Measurements from ENCODE around the gene TRIM4. TPM values are rescaled to one million over a fixed set of nuclear protein-coding genes. Genes with fewer than 3 reads are reported as not detected.
"Not testable (repeated sequence)": the region's sequence is repeated elsewhere in the genome, so short reads cannot be mapped to it uniquely, and the experiment has no call there.

Gene TRIM4
- total RNA-seq, 4 donors from 2014 or later: 20.9 to 43.3 (median 39.6) TPM

GRCh38 chr7:99881370-99881769 is 38.0 kb downstream of the TRIM4 start:
- H3K4me3 ChIP-seq: no peak overlapping the region
- no peak overlapping the region for H3K27ac ChIP-seq
- no peaks in the 10 kb centered on the region for H3K36me3 ChIP-seq
- TF ChIP-seq CTCF (IDR thresholded peaks at IDR 0.05): no peak
- TF ChIP-seq POLR2A (IDR thresholded peaks at IDR 0.05): no peak
- no peak for DNase-seq
- WGBS, 2 donors (ENCODE audit: low coverage in 1 of 2): 91 to 93% methylated on average over 4 of the region's 4 CpGs
- H3K27me3 ChIP-seq: no peaks in the 10 kb centered on the region
- intact Hi-C loops (cut with DNase I; ENCODE audit: low total_unique reads): loop anchor here (10.0 kb wide), 1 partner anchor 1383 kb away; no protein-coding TSS in a partner anchor
- no peaks in the 10 kb centered on the region for H3K9me3 ChIP-seq
- no peaks in the 10 kb centered on the region for H3K4me1 ChIP-seq
- in situ Hi-C loops (cut with MboI; ENCODE audit: low pct_ligation_motif_present in 1 of 4, low pct_unique_long_range_greater_than_20kb in 1 of 4, low sequenced_read_pairs in 3 of 4): no loop called here

DNA sequence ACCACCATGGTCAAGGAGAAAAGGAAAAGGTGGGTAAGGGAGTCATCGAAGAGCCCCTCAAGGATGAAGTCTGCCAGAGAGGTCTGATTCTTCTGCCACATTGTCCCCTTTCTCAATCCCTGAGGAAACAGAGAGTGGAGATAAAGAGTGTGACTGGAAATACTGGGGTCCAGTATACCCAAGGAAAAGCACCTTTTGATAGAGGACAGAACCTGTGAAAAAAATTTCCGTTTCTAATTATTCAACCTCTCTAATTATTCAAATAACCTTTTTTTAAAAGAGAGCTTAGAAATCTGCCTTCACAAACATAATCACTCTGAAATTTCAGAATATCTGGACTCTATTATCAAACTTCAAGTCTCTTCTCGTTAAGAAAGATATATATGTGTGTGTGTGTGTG is 42.4 kb downstream of the TRIM4 start, which contains the start of gene OR2AE1:
Gene OR2AE1, minus strand, starts transcription at position 101 of the 400 bp plus-strand sequence. Its CDS starts 0 bp downstream, at position 101.
- intact Hi-C loops (cut with DNase I; ENCODE audit: low total_unique reads): no loop called here
- H3K36me3 ChIP-seq: no peaks in the 10 kb centered on the region
- TF ChIP-seq EP300 (IDR thresholded peaks at IDR 0.05; ENCODE audit: low read depth) (no peak), CTCF (IDR thresholded peaks at IDR 0.05) (no peak), POLR2AphosphoS5 (IDR thresholded peaks at IDR 0.05) (no peak), POLR2A (IDR thresholded peaks at IDR 0.05) (no peak)
- DNase-seq: no peak
- in situ Hi-C loops (cut with MboI; ENCODE audit: low pct_ligation_motif_present in 1 of 4, low pct_unique_long_range_greater_than_20kb in 1 of 4, low sequenced_read_pairs in 3 of 4): no loop called here
- H3K4me3 ChIP-seq: no peak within 1 kb of the TSS
- no peak within 1 kb of the TSS for H3K27ac ChIP-seq
- no peaks in the 10 kb centered on the region for H3K4me1 ChIP-seq
- no peaks in the 10 kb centered on the region for H3K9me3 ChIP-seq
- WGBS, 2 donors (ENCODE audit: low coverage in 1 of 2): 82 to 92% methylated on average over 3 of the region's 3 CpGs
- no peaks in the 10 kb centered on the region for H3K27me3 ChIP-seq

DNA sequence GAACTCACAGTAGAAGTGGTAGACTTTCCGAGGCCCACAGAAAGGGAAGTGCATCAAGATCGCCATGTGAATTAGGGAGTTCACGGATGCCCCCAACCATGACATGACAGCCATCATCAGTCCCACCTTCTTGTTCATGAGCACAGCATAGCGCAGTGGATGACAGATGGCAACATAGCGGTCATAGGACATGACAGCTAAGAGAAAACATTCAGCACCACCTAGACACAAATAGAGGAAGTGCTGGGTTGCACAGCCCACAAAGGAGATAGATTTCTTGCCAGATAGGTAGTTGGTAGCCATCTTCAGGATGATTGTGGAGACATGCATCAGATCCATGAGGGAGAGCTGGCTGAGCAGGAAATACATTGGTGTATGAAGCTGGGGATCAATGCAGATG is 42.8 kb downstream of the TRIM4 start:
- no peaks in the 10 kb centered on the region for H3K27me3 ChIP-seq
- intact Hi-C loops (cut with DNase I; ENCODE audit: low total_unique reads) (no loop called here), in situ Hi-C loops (cut with MboI; ENCODE audit: low pct_ligation_motif_present in 1 of 4, low pct_unique_long_range_greater_than_20kb in 1 of 4, low sequenced_read_pairs in 3 of 4) (no loop called here)
- H3K9me3 ChIP-seq: no peaks in the 10 kb centered on the region
- no peaks in the 10 kb centered on the region for H3K4me1 ChIP-seq
- H3K27ac ChIP-seq: no peak overlapping the region
- DNase-seq: no peak
- TF ChIP-seq POLR2AphosphoS5 (IDR thresholded peaks at IDR 0.05) (no peak), EP300 (IDR thresholded peaks at IDR 0.05; ENCODE audit: low read depth) (no peak), CTCF (IDR thresholded peaks at IDR 0.05) (no peak), POLR2A (IDR thresholded peaks at IDR 0.05) (no peak)
- 89% methylated on average over 5 of the region's 5 CpGs; no CpG with 5 or more reads in 1 of the 2 donors for WGBS, 2 donors (ENCODE audit: low coverage in 1 of 2)
- no peak overlapping the region for H3K4me3 ChIP-seq
- no peaks in the 10 kb centered on the region for H3K36me3 ChIP-seq

DNA sequence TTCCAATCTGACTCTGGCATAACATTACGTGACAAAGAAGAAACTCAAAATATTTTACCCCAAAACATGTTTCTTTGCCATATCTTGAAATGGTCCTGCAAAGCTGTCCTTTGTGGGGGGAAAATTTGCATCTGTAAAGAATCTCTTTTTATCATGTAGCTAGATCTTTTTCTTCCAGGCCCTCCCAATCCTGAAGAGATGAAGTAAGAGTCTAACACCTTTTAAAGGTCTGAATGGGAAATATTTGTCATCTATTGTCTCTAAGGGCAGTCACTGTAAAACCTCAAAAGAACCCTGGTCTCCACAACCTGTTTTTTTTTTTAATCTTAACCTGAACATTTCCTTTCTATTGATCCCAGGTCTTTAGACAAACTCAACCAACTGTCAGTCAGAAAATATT is 51.1 kb downstream of the TRIM4 start:
- Histone ChIP-seq H3K4me1 (no peaks in the 10 kb centered on the region), H3K4me3 (no peak overlapping the region), H3K27me3 (peaks cover 4% of the 10 kb centered on the region), H3K9me3 (no peaks in the 10 kb centered on the region), H3K36me3 (no peaks in the 10 kb centered on the region), H3K27ac (no peak overlapping the region)
- intact Hi-C loops (cut with DNase I; ENCODE audit: low total_unique reads): no loop called here
- 87 to 89% methylated on average over 1 of the region's 1 CpG for WGBS, 2 donors (ENCODE audit: low coverage in 1 of 2)
- in situ Hi-C loops (cut with MboI; ENCODE audit: low pct_ligation_motif_present in 1 of 4, low pct_unique_long_range_greater_than_20kb in 1 of 4, low sequenced_read_pairs in 3 of 4): no loop called here
- no peak for DNase-seq
- TF ChIP-seq POLR2AphosphoS5 (IDR thresholded peaks at IDR 0.05) (no peak), EP300 (IDR thresholded peaks at IDR 0.05; ENCODE audit: low read depth) (no peak), POLR2A (IDR thresholded peaks at IDR 0.05) (no peak), CTCF (IDR thresholded peaks at IDR 0.05) (no peak)

- H3K4me3 ChIP-seq; H3K27ac ChIP-seq; in situ Hi-C loops (cut with MboI; ENCODE audit: low pct_ligation_motif_present in 1 of 4, low pct_unique_long_range_greater_than_20kb in 1 of 4, low sequenced_read_pairs in 3 of 4); H3K36me3 ChIP-seq; H3K27me3 ChIP-seq; H3K9me3 ChIP-seq; H3K4me1 ChIP-seq; DNase-seq; intact Hi-C loops (cut with DNase I; ENCODE audit: low total_unique reads): not testable (repeated sequence)
- WGBS, 2 donors (ENCODE audit: low coverage in 1 of 2): 93 to 100% methylated on average over 2 of the region's 2 CpGs
Observed at GRCh38 chr7:99867477-99867876, 51.9 kb downstream of the TRIM4 start.
